DMS153 treated with DMSO at 0.1 percent for 48 hours (cell line): Measurements from ENCODE around the gene NUDT19.
"Not testable (repeated sequence)": the region's sequence is repeated elsewhere in the genome, so short reads cannot be mapped to it uniquely, and the experiment has no call there.

Experiments used
- DNase-seq: peaks from one replicate; lab custom pipeline; 2025; ENCODE audit not compliant: unreplicated experiment; lab: John Stamatoyannopoulos, UW

Gene NUDT19

GRCh38 chr19:32674931-32675719, 16.5 kb upstream of the NUDT19 start, which contains the start of gene ANKRD27:
TSS of gene ANKRD27 (minus strand) at chr19:32675180. CDS start at chr19:32659015, 16,165 bp downstream.
- peak; percentile 96 for DNase-seq

- peak; percentile 2 for DNase-seq
Measured at GRCh38 chr19:32675720-32676185, 15.9 kb upstream of the NUDT19 start, which contains the start of gene RGS9BP. TSS of gene RGS9BP (plus strand) at chr19:32675848. CDS start at chr19:32676264, 416 bp downstream.

DNA sequence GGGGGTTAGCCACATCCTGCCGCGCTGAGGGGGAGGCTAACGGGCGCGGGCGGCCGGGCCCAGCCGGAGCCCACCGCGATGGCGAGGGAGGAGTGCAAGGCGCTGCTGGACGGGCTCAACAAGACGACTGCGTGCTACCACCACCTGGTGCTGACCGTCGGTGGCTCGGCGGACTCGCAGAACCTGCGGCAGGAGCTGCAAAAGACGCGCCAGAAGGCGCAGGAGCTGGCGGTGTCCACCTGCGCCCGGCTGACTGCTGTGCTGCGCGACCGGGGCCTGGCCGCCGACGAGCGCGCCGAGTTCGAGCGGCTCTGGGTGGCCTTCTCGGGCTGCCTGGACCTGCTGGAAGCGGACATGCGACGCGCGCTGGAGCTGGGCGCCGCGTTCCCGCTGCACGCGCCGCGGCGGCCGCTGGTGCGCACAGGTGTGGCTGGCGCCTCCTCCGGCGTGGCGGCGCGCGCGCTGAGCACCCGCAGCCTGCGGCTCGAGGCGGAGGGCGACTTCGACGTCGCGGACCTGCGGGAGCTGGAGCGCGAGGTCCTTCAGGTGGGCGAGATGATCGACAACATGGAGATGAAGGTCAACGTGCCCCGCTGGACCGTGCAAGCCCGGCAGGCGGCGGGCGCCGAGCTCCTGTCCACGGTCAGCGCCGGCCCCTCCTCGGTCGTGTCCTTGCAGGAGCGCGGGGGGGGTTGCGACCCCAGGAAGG, 15.3 kb upstream of the NUDT19 start:
- peak; percentile 2 for DNase-seq

DNA sequence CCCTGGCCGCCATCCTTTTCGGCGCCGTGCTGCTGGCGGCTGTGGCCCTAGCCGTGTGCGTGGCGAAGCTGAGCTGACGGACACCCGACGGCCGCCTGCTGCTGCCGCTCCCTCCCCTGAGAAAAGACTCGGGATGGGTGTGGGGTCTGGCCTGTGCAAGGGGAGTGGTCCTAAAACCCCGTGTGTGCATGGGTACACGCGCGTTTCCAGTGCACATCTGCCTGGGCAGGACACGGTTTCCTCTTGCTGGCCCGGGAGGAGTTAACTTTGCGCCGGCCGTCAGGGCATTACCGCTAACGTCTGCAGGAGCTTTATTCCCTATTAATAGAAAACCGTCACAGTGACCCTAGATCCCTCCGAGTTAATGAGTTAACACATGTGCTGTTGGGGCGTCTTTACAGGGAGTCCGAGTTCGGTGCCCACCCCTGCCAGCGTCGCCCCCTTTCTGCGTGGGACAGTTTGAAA, 14.7 kb upstream of the NUDT19 start:
- DNase-seq: no peak

- no peak for DNase-seq
Measured at GRCh38 chr19:32677657-32678056, 14.0 kb upstream of the NUDT19 start.

GRCh38 chr19:32680986-32681385, 10.6 kb upstream of the NUDT19 start:
- DNase-seq: no peak

DNA sequence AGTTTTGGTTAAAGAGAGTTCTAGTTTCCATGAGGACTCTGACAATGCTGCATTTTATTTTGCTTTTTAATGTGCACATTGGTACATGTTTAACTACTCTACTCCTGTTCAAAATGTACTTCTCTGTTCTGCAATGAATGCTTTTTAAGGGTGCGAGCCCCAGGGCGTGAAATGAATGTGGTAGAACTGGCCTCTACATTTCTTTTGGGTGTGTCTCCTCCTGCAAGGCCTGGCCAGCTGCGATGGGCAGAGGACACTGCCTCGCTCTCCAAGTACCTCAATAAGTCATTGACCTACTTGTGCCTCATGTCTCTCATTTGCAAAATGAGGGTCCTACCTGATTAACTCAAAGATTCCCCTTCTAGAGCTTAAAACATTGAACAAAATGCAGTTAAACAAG, 9.3 kb upstream of the NUDT19 start:
- DNase-seq: no peak

DNA sequence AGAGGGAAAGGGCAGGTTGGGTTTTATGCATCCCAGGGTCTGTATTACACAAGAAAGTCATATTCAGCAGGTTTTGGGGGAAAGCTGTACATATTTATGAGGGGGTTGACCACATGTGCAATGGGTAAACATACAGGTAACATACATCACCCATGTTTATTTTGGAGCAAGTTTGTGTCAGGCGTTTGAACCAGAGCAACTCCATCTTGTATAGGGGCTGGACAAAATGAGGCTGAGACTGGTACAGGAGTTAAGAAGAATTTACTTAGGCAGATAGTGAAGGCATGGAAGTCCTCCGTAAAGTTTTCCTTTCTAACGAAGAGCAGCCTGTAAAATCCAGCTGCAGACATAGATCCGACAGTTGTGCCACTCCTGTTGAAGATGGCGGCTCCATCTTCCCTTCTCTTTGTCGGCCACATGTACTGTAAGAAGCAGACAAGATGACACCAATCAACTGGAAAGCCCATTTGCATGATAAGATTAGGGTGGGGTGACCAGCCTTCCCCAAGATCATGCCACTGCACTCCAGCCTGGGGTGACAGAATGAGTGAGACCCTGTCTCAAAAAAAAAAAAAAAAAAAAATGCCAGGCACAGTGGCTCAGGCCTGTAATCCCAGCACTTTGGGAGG, 4.7 kb upstream of the NUDT19 start:
- DNase-seq: no peak

DNA sequence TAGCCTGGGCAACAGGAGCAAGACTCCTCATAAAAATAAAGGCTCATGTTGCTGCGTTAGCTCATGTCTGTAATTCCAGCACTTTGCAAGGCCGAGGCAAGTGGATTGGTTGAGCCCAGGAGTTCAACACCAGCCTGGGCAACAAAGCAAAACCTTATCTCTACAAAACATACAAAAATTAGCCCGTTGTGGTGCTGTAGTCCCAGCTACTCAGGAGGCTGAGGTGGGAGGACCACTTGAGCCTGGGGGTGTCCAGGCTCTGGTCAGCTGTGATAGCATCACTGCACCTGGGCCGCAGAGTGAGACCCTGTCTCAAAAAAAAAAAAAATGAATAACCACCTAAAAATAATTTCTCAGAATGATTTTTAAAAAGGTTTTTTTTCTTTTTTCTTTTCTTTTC, 3.9 kb upstream of the NUDT19 start:
- no peak for DNase-seq

DNA sequence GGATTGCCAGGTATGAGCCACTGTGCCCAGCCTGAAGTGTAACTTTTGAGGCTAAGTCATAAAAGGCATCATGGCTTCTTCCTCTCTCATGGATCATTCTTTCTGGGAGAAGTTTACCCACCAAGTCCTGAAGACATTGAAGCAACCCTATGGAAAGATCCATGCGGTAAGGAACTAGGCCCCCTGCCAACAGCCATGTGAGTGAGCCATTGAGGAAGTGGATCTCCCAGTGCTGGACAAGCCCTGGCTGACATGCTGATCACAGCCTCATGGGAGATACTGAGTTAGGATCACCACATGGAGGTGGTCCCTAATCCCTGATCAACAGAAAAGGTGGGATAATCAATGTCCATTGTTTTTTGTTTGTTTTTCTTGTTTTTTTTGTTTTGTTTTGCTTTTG, 3.3 kb upstream of the NUDT19 start:
- no peak for DNase-seq

GRCh38 chr19:32691952-32692726, 518 bp downstream of the NUDT19 start:
- DNase-seq: no peak

DNA sequence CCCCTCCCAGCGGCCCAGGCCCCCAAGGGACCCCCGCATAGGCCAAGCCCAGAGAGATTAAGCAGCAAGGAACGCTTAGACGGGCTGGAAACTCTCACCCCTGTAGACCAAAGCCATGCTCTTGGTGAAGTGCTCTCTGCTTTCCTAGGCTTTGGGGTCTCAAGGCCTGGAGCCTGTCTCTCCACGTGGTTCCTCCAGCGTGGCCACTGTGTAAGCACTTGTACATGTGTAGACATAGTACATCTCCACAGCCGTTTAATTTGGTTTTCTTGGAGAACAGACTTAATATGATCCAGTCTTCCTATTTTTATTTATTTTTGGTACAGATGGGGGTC, 1.1 kb downstream of the NUDT19 start:
- no peak for DNase-seq

DNA sequence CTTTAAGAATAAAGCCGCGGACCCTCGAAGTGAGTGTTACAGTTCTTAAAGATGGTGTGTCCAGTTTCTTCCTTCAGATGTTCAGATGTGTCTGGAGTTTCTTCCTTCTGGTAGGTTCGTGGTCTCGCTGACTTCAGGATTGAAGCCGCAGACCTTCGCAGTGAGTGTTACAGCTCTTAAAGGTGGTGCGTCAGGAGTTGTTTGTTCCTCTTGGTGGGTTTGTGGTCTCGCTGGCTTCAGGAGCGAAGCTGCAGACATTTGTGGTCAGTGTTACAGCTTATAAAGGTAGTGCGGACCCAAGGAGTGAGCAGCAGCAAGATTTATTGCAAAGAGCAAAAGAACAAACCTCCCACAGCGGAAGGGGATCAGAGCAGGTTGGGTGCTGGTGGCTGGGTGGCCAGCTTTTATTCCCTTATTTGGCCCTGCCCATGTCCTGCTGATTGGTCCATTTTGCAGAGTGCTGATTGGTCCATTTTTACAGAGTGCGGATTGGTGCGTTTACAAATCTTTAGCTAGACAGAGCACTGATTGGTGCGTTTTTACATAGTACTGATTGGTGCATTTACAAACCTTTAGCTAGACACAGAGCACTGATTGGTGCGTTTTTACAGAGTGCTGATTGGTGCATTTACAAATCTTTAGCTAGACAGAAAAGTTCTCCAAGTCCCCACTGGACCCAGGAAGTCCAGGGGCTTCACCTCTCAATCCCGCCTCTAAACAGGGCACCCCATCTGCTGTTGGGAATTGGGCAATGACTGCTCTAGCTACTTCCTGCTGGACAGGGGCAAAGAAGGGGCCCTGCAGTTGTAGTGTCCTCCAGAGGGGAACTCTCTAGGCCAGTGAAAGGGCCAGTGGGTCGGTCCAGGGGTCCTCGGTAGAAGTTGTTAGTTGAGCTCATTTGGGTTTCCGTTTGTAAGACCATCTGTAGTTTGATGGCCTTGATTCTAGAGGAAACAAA, 1.8 kb downstream of the NUDT19 start:
- DNase-seq: not testable (repeated sequence)

GRCh38 chr19:32694316-32694715, 2.7 kb downstream of the NUDT19 start:
- not testable (repeated sequence) for DNase-seq

GRCh38 chr19:32694851-32695250, 3.2 kb downstream of the NUDT19 start:
- DNase-seq: not testable (repeated sequence)

- not testable (repeated sequence) for DNase-seq
Measured at GRCh38 chr19:32695506-32695905, 3.9 kb downstream of the NUDT19 start.

GRCh38 chr19:32696771-32697170, 5.2 kb downstream of the NUDT19 start:
- not testable (repeated sequence) for DNase-seq

- DNase-seq: not testable (repeated sequence)
Measured at GRCh38 chr19:32700129-32700528, 8.5 kb downstream of the NUDT19 start.

DNA sequence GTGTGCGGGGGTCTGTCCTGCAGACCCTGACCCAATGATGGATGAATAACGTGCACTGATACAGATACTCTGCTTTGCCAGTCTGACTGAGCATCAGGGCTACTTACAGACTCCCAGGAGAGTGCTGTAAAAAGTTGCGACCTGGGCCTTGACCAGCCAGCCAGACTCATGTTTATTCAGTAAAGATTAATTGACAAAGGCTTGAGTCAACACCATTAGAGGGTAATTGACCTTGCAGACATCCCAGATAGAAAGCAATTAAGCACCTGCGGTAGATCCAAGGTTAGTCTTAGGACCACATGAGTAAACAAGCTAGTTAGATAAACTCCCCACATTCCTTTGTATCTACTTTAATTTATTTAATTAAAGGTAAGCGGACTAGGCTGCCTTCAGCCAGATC, 10.4 kb downstream of the NUDT19 start:
- no peak for DNase-seq

GRCh38 chr19:32704006-32704405, 12.4 kb downstream of the NUDT19 start:
- not testable (repeated sequence) for DNase-seq
